HG03432 (cell line): ENCODE measurements around the gene LTBP4.
"Not testable (repeated sequence)": the region's sequence is repeated elsewhere in the genome, so short reads cannot be mapped to it uniquely, and the experiment has no call there.

Experiments
- ATAC-seq: cut with Tn5 transposase; IDR thresholded peaks from one replicate; pipeline ENCODE4 v1.9.1; 2021; ENCODE audit warnings: mild to moderate bottlenecking, moderate library complexity; ENCODE audit not compliant: unreplicated experiment

LTBP4 gene

DNA sequence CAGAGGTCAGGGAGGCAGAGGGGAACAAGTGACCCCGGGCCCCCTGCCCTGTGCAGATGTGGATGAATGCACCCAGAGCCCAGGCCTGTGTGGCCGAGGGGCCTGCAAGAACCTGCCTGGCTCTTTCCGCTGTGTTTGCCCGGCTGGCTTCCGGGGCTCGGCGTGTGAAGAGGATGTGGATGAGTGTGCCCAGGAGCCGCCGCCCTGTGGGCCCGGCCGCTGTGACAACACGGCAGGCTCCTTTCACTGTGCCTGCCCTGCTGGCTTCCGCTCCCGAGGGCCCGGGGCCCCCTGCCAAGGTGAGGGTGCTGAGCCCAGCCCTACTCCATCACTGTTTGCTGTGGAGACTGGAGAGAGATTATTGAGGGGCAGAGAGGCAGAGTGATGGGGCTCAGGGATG is 9.9 kb downstream of the LTBP4 start:
- ATAC-seq: no peak

DNA sequence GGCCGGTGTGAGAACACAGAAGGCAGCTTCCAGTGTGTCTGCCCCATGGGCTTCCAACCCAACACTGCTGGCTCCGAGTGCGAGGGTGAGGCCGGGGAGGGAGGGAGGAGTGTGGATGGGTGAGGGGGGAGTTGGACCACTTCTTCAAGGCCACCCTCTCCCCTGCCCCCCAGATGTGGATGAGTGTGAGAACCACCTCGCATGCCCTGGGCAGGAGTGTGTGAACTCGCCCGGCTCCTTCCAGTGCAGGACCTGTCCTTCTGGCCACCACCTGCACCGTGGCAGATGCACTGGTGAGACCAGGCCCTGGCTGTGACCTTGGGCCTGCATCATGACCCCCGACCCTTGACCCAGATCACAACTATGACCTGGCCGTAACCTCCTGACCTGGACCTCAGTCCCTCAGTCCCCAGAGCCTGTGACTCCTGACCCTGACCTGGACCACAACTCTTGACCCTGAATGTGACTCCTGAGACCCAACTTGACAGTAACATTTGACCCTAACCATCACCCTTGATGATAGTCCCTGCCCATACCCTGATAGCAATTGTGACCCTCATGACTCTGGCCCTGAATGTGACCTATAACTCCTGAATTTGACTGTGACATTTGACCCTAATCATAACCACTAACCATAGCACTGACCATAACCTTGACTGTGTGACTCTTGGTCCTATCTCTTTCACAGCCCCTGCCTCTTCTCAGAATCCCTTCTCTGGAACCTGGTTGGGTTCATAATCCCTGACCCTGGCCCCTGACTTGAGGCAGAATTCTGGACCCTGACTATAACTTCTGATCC is 10.9 kb downstream of the LTBP4 start:
- ATAC-seq: no peak

DNA sequence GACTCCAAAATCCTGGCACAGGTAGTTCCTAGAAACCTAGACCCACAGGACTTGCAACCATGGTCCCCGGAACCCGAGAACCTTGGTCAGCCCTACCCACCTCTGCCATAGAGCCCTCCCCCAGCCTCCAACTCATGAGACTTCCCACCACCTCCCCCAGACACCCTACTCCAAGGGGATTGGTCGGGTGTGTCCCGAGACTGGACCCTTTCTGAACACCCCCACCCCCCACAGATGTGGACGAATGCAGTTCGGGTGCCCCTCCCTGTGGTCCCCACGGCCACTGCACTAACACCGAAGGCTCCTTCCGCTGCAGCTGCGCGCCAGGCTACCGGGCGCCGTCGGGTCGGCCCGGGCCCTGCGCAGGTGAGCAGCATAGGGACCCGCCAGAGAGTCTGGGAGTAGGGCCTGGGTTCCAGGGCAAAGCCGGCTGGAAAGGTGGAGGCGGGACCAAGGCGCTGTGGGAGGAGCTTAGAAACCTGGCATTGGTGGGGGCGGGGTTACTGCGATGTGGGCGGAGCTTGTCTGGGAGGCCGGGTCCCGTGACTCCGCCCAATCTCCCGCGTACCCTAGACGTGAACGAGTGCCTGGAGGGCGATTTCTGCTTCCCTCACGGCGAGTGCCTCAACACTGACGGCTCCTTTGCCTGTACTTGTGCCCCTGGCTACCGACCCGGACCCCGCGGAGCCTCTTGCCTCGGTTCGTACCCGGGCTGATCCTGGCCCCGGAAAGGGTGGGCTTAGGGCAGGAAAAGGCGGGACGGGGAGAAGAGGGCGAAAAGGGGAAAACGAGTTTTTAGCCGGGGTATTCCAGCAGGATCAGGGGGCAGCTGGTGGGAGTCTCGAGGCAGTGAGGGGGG is 11.9 kb downstream of the LTBP4 start:
- ATAC-seq: no peak

- peak; percentile 52 for ATAC-seq
Measured at GRCh38 chr19:40613690-40614621, 12.8 kb downstream of the LTBP4 start.

GRCh38 chr19:40614622-40615411 is 13.6 kb downstream of the LTBP4 start:
- ATAC-seq: no peak

- no peak for ATAC-seq
Measured at GRCh38 chr19:40616178-40616577, 15.0 kb downstream of the LTBP4 start.

DNA sequence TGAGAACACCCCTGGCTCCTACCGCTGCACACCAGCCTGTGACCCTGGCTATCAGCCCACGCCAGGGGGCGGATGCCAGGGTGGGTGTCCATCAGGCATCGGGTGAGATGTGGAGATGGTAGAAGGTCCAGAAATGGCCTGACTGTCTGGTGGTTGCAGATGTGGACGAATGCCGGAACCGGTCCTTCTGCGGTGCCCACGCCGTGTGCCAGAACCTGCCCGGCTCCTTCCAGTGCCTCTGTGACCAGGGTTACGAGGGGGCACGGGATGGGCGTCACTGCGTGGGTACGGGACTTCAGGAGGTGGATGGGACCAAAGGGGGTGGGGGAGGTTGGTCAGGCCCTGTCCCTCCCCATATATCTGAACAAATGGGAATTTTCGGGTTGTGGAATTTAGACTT is 15.8 kb downstream of the LTBP4 start:
- no peak for ATAC-seq

DNA sequence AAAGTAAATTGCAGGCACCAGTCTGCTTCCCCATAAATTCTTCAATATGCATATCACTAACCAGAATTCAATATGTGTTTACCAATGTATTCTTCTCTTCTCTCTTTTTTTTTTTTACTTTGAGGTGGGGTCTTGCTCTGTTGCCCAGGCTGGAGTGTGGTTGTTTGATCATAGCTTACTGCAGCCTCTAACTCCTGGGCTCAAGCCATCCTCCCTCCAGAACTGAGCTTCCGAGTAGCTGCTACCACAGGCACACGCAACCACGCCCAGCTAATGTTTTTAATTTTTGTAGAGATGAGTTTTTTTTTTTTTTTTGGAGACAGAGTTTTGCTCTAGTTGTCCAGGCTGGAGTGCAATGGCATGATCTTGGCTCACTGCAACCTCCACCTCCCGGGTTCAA is 16.8 kb downstream of the LTBP4 start:
- ATAC-seq: no peak

- ATAC-seq: no peak
Measured at GRCh38 chr19:40619333-40620160, 18.4 kb downstream of the LTBP4 start.

- no peak for ATAC-seq
Measured at GRCh38 chr19:40620161-40620485, 19.0 kb downstream of the LTBP4 start.

- ATAC-seq: no peak
Measured at GRCh38 chr19:40621283-40621682, 20.1 kb downstream of the LTBP4 start.

DNA sequence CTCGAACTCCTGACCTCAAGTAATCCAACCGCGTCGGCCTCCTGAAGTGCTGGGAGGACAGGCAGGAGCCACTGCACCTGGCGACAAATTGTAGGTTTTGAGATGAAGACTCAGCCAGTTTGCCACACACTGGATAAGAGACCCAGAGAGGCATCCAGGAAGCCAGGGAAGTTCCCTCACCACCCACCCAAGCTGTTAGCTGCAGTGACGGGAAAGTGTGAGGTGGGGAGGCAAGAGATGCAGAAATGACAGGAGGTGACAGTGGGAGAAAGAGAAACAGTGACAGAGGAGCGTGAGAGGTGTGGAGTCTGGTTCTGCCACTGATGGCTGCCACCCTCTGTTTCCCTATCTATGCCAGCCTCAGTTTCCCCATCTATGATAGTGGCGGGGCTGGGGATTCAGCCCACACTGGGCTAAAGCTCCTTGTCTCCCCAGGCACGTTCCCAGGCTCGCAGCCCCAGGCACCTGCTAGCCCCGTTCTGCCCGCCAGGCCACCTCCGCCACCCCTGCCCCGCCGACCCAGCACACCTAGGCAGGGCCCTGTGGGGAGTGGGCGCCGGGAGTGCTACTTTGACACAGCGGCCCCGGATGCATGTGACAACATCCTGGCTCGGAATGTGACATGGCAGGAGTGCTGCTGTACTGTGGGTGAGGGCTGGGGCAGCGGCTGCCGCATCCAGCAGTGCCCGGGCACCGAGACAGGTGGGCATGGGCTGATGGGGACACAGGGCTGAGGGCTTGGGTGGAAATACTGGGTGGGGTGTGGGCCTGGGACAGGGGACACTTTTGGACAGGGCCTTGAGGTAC is 21.0 kb downstream of the LTBP4 start:
- ATAC-seq: no peak

GRCh38 chr19:40622773-40623075 is 21.6 kb downstream of the LTBP4 start:
- no peak for ATAC-seq

- ATAC-seq: no peak
Measured at GRCh38 chr19:40623403-40624251, 22.5 kb downstream of the LTBP4 start.

GRCh38 chr19:40624369-40625153 is 23.4 kb downstream of the LTBP4 start:
- not testable (repeated sequence) for ATAC-seq

- ATAC-seq: no peak
Measured at GRCh38 chr19:40625406-40626120, 24.4 kb downstream of the LTBP4 start.

DNA sequence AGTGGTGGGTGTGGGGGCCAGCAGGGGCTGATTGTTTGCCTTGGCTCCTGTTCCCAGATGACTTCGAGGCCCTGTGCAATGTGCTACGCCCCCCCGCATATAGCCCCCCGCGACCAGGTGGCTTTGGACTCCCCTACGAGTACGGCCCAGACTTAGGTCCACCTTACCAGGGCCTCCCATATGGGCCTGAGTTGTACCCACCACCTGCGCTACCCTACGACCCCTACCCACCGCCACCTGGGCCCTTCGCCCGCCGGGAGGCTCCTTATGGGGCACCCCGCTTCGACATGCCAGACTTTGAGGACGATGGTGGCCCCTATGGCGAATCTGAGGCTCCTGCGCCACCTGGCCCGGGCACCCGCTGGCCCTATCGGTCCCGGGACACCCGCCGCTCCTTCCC is 25.7 kb downstream of the LTBP4 start:
- no peak for ATAC-seq
